Hematopoietic multipotent progenitor cell treated with erythropoietin and hydrocortisone succinate and interleukin-3 and kit ligand, for 17 days (in vitro differentiated cells): ENCODE data around the gene AIFM3.
"Not testable (repeated sequence)": the region's sequence is repeated elsewhere in the genome, so short reads cannot be mapped to it uniquely, and the experiment has no call there.

ENCODE experiments used
- DNase-seq: peaks from one replicate; pipeline ENCODE4 v3.0.0-alpha.2; 2015; ENCODE audit warnings: low spot score

The AIFM3 gene

DNA sequence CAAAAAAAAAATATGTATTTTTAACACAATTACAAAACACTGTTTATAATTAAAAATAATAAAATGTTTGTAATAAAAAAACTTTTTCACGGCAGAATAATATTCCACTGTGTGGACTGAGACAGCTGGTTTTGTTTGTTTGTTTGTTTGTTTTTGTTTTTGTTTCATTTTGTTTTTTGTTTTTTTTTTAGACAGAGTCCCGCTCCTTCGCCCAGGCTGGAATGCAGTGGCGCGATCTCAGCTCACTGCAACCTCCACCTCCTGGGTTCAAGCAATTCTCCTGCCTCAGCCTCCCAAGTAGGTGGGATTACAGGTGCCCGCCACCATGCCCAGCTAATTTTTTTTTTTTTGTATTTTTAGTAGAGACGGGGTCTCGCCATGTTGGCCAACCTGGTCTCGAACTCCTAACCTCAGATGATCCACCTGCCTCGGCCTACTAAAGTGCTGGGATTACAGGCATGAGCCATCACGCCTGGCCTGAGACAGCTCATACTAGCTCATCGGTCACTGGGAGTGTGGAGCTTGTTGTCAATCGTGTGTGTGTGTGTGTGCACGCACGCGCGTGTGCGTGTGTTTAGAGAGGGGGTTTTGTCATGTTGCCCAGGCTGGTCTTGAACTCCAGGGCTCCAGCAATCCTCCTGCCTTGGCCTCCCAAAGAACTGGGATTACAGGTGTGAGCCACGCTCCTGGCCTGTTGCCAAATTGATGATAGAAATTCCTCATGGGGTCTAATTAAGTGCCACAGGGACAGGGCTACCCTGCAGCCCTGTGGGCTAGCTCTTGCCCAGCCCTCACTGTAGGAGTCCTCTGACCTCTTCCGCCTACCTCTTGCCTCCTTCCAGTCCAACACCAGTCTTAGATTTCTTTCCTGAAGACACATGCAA, 7.2 kb upstream of the AIFM3 start:
- DNase-seq: no peak

DNA sequence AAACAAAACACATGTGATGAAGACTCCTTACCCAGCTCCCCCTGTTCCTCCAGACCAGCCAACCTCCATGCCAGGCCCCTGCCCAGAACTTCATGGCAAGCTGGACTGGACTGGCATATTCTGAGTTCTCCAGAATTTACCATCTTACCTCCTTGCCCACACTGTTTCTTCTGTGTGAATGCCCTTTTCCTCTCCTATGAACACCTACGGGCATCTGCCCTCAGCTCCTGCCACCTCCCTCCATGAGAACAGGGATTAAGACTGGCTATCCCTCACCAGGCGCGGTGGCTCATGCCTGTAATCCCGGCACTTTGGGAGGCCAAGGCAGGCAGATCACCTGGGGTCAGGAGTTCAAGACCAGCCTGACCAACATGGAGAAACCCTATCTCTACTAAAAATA, 6.4 kb upstream of the AIFM3 start:
- no peak for DNase-seq

DNA sequence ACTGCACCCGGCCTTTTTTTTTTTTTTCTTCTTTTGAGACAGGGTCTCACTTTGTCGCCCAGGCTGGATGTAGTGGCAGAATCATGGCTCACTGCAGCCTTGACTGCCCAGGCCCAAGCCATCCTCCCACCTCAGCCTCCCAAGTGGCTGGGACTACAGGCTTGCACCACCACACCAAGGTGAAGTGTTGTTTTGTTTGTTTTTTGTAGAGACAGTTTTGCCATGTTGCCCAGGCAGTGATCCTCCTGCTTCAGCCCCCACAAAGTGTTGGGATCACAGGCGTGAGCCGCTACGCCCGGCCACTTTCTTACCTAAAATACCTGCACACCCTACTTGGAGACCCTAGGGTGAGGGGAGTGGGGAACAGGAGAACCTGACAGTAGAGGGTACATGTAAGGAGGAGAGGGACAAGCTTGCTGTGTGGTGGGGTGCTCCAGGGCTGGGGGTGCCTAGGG, 4.5 kb upstream of the AIFM3 start:
- DNase-seq: no peak

GRCh38 chr22:20963201-20964052, 3.6 kb upstream of the AIFM3 start:
- no peak for DNase-seq

DNA sequence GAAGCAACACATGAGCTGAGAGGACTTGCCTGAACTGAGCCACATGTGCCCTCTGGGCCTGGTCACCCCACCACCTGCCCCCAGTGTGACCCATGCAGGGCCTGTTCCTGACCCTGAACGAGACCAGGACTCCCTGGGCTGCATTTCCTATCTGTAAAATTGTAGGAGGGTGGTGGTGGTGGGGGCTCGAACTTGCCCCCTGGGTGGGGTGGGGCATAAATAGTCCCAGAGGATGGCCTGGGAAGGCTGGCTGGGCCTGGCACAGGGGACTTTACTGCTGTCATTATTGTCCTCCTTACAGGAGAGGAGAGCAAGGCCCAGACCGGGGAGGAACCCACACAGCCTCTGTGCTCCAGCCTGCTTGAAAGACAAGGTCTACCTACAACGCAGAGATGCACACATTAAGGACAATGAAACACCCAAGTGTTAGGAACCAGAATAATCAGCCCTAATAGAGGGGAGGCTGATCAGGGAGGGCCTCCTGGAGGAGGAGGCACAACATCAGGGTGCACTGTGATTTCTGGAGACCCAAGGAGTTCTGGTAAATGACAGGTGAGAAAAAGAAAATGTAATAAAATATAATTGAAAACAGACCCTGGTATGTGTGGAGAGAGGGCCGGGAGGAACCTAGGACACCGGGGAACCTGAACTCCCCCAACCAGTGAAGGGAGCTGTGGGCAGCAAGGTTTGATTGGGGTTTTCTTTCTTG, 2.8 kb upstream of the AIFM3 start:
- DNase-seq: no peak

DNA sequence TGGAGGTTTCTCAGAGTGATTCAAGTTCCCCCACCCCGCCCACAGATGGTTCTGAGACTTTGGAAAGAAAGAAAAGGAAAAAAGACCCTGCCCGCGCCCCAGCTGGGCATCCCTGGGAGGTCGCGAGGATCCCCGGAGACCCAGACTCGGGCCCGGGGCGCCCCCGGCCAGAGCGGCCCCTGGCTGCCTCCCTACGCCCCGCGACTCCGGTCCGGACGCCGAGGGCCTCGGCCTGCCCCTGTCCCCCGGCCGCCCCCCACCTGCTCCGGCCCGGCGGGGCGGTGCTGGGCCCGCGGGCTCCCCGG, 2.3 kb upstream of the AIFM3 start:
- DNase-seq: no peak

DNA sequence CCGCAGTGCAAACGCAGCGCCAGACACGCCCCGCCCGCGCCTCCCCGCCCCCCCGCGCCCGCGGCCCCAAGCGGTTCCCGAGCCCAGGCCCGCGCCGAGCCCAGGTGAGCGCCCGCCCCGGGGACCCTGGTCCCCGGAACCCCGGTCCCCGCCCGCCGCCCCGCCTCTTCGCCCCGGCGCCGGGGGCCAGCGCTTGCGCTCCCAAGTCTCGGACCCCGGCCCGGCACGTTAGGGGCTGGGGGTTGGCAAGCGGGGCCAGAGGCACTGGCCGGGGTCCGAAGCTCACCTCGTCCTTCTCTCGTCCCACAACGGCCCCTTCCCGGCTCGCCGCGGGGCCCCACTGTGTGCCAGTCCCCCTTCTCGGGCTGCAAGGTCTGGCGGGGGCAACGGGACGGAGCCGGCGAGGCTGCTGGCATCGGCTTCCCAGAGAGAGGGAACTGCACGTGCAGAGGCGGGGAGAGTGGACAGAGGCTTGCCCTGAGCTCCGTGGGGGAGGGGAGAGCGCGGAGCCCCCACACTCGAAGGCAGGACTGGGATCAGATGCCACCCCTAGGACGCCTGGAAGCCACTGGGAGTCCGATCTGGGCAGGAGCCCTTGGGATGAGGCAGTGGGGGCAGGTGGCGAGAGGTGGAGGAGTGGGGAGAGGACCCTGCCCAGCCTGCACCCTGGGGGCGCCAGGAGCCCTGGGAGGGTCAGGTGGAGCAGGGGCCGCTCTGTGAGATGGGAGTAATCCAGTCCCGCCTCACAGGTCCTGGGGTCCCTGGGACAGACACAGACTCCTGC, 1.8 kb upstream of the AIFM3 start:
- DNase-seq: no peak

DNA sequence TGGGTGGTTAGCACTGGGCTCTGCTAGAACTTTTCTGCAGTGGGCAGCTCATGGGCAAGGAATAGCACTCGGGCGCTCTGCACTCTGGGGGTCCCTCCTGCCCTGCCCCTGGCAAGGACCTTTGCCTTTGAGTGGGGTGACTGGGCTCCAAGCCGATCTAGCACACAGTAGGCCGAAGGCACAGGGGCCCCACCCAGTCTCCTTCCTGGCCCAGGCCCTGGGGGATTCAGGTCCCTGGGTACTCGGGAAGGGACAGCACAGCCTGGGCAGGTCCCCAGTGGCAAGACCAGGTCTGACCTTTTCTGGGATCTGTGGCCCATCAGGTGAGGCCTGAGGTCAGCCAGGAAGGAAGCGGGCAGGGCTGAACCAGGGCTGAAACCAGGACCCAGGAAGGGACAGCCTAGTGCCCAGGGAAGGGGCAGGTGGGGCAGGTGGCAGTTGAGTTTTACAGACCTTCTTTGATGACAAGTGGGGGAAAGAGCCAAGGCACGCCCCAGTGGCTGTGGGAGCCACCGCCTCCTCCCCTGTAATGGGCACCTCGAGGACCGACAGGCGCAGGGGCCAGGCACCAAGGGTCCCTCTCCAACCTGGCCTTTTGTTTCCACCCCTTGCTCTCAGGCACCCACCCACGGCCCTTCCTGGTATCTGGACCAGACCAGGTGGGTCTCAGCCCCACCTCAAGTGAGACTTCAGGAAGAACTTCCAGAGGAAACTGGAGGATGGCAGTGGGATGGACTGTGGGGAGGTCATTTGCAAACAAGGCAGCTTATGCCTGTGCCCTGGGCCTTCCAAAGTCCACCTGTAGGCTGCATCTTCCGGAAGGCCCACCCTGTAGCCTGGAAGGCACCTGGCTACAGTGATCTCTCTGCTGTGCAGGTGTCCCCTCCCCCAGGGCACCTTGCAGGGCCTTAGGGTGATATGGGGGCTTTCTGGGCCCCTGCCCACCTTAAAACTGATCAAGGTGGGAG, 883 bp upstream of the AIFM3 start:
- DNase-seq: no peak

- DNase-seq: no peak
Observed at GRCh38 chr22:20967697-20968211, 699 bp downstream of the AIFM3 start.

GRCh38 chr22:20968281-20968977, 1.4 kb downstream of the AIFM3 start:
- DNase-seq: no peak

DNA sequence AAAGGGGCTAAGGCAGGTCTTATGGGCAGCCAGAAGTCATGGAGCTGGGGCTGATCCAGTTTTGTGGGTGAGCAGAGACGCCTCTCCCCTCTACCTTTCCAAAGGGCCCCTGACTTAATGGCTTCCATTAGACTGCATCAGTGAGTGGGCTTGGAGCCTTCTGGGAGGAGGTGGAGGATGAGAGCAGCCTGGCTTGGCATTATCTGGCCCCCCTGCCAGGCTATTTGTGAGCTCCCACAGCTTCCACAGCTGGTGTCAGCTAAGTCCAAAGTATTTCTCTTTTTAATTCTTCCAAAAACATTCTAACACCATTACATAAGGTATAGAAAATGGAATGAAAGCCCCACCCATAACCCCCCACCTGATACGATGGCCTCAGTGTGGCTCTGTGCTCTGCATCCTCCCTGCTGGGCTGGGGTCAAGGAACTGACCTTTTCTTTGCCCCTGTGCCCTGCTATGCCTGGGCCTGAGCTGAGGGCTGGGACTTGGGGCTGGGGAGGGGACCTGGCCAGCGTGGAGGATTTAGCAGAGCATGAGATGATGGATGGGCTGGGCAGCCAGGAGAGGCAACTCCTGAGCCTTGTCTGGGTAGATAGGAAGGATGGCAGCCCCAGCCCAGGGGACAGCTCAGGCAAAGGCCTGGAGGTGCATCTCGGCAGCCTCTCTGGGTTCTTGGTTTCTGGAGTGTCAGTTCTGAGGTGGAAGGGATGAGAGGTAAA, 4.0 kb downstream of the AIFM3 start:
- DNase-seq: no peak

DNA sequence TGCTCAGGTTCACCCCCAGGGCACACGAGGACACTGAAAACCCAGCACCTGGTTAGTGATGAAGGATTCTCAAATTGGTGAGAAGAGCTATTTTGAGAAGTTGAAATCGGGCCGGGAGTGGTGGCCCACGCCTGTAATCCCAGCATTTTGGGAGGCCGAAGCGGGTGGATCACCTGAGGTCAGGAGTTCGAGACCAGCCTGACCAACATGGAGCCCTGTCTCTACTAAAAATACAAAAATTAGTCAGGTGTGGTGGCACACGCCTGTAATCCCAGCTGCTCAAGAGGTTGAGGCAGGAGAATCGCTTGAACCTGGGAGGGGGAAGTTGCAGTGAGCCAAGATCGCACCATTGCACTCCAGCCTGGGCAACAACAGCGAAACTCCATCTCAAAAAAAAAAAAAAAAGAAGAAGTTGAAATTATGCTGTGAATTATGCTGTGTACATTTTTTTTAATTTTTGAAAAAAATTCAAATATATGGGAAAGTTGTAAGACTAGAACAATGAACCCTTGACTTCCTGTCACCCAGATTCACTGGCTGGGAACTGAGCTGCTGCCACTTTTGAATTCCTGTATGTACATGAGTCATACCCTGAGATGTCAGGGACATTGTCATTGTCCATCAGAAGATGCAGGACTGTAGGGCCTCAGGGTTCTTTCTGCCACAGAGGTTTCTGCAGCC, 5.1 kb downstream of the AIFM3 start:
- not testable (repeated sequence) for DNase-seq

DNA sequence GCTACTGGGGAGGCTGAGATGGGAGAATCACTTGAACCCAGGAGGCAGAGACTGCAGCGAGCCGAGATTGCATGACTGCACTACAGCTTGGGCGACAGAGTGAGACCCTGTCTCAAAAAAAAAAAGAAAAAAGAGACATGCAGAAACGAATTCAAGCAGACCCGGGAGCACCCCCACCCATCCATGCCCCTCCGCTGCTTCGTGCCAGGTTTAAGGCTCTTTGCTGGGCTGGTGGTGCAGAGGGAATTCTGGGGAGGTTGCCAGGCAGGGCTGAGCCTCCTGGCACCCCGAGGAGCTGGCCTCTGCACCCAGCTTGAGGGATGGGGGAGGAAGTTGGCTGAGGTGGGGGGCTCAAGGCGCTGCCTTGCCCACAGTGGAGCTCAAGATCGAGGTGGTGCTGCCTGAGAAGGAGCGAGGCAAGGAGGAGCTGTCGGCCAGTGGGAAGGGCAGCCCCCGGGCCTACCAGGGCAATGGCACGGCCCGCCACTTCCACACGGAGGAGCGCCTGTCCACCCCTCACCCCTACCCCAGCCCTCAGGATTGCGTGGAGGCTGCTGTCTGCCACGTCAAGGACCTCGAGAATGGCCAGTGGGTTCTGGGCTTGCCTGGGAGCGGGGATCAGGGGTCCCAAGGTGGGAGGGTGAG, 6.0 kb downstream of the AIFM3 start:
- no peak for DNase-seq

DNA sequence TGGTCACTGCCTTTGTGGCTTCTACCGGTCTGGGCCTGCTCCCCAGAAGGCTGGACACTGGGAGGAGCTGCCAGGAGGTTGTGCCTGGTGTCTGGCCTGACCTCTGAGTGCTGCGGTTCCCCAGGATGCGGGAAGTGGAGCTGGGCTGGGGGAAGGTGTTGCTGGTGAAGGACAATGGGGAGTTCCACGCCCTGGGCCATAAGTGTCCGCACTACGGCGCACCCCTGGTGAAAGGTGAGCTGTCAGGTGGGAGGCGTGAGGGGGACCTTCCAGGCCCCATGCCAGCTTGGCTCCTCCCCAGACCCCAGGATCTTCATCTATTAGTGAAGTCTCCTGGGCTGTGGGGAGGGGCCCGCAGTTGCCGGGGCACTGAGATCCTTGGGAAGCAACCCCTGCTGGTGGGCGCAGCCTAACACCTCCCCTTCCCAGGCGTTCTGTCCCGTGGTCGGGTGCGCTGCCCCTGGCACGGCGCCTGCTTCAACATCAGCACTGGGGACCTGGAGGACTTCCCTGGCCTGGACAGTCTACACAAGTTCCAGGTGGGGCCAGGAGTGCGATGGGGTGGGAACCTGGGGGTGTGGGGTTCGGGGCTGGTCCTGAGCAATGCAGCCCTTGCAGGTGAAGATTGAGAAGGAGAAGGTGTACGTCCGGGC, 6.7 kb downstream of the AIFM3 start:
- DNase-seq: no peak

DNA sequence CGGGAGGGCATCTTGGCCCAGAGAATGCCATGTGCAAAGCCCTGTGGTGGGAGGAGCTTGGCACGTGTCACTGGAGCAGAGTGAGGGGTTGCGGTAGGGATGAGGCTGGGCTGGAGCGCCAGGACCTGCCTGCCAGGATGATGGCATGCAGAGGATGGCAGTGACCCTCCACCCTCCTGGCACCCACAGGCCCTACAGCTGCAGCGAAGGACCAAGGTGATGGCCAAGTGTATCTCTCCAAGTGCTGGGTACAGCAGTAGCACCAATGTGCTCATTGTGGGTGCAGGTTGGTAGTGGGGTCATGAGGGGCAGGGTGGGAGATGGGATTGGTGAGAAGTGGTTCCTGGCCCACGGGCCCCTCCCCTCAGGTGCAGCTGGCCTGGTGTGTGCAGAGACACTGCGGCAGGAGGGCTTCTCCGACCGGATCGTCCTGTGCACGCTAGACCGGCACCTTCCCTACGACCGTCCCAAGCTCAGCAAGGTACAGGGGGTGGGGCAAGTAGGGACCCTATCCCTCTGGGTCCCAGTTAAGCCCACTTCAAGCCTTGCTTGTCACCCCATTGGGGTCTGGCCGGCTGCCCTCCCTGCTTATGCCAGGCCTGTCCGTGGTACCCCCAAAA, 7.4 kb downstream of the AIFM3 start:
- no peak for DNase-seq

DNA sequence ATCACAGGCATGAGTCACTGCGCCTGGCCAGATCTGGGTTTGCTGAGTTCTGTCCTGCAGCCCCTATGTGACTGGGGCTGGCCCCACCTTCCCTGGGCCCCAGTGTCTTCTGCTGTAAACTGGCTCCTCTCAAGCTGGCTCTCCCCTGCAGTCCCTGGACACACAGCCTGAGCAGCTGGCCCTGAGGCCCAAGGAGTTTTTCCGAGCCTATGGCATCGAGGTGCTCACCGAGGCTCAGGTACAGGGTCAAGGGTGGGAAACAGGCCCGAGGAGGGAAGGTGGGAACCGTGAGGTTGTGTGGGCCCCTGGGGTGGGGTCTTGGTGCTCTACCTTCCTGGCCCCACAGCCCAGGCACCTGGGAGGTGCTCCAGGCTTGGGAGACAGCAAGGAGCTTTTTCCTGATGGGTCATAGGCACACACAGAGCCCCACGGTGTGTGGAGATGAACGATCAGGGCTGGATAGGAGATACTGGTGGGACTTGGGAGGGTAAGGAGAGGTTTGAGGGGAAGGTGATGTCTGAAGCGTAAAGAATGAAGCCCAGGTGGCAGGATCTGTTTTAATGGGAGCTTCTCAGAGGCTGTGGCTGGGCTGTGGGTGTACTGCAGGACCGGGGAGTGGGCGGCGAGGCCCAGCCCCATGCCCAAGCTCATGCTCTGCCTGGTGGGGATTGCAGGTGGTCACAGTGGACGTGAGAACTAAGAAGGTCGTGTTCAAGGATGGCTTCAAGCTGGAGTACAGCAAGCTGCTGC, 8.7 kb downstream of the AIFM3 start:
- DNase-seq: no peak
